Measurements from ENCODE around the gene VRTN.
"Not testable (repeated sequence)": the region's sequence is repeated elsewhere in the genome, so short reads cannot be mapped to it uniquely, and the experiment has no call there.

Gene VRTN

GRCh38 chr14:74348241-74348734, at the start of gene VRTN:
VRTN (plus strand) TSS chr14:74348471; CDS start chr14:74356784, 8,313 bp downstream.
- ATAC-seq, result no peak
- no peak for DNase-seq

GRCh38 chr14:74299061-74299545, 49.2 kb upstream of the VRTN start:
- DNase-seq, result no peak
- ATAC-seq, result no peak

DNA sequence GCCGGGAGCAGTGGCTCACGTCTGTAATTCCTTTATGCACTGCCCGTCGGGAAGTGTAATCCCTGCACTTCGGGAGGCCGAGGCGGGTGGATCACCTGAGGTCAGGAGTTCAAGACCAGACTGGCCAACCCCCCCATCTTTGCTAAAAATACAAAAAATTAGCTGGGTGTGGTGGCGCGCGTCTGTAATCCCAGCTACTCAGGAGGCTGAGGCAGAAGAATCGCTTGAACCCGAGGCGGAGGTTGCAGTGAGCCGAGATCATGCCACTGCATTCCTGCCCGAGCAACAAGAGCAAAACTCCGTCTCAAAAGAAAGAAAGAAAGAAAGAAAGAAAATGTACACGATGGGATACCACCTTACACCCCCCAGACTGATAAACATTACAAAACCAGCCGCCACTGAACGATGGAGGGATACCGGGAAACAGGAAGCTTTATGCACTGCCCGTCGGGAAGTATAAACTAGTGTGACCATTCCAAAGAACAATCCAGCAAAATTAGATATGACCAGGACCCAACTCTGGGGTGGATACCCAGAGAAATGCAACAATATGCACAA, 46.6 kb upstream of the VRTN start:
- DNase-seq (no peak), ATAC-seq (no peak)

DNA sequence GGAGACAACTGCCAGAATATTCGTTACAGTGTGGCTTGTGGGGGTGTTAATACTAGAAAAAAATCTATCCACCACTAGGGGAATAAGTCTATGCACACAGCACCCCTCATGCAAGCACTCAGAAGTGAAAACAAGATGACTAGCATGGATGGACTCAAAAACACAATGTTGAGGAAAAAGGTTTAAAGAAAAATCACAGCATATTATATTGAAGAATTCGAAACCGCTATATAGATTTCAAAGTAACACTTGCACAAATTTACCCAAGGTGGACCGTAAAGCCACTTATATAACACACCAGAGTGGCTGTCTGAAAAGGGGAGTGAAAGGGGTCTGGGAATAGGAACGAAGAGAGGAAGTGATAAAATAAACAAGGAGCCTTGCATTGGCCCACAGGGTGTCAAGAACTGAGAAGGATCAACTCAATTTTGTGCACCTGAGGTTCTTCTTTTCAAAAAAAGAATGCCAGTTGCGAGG, 46.1 kb upstream of the VRTN start:
- ATAC-seq, result peak; percentile 56
- DNase-seq, result peak; percentile 11

DNA sequence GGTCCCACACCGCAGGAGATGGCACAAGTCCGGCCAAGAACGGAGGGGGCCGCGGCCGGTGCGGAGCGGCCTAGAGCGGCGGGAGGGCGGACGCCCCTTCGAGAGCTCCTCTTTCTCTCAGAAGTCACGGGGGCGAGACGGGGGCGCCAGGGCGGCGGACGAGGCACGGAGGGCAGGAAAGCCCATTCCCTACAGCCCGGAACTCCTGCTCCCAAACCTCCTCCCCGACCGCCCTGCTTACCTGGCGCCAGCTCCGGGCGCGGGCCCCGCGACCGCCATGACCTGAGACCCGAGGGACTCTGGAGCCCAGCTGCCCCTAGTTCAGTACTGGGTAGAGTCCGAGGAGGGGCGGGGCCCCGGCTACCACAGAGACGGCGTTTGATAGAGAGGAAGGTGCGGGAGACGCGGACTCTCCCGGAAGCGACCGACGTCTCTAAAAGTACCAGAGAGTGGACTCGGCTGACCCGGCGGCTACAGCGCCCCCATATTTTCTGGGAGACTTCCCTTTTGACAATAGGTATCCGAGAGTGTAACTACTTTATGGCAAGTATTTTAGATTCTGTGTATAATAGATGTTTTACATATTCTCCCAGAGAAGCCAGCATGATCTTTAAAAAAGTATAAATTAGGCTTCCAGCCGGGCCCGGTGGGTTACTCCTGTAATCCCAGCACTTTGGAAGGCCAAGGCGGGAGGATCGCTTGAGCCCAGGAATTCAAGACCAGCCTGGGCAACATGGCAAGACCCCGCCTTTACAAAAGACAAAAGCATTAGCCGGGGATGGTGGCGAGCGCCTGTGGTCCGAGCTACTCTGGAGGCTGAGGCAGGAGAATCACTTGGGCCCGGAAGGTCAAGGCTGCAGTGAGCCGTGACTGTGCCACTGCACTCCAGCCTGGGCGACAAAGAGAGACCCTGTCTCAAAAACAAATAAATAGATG, 45.4 kb upstream of the VRTN start, which contains the start of gene ABCD4:
Gene ABCD4 (minus strand): TSS at position 301 of the 936 bp plus-strand sequence. CDS start 22 bp downstream, at position 279.
- DNase-seq, result peak; percentile 94

GRCh38 chr14:74308695-74309094, 39.6 kb upstream of the VRTN start:
- ATAC-seq, result no peak
- DNase-seq, result no peak

More for the DNA sequence above, 45.4 kb upstream of the VRTN start, which contains the start of gene ABCD4:
- peak; percentile 99 for ATAC-seq

DNA sequence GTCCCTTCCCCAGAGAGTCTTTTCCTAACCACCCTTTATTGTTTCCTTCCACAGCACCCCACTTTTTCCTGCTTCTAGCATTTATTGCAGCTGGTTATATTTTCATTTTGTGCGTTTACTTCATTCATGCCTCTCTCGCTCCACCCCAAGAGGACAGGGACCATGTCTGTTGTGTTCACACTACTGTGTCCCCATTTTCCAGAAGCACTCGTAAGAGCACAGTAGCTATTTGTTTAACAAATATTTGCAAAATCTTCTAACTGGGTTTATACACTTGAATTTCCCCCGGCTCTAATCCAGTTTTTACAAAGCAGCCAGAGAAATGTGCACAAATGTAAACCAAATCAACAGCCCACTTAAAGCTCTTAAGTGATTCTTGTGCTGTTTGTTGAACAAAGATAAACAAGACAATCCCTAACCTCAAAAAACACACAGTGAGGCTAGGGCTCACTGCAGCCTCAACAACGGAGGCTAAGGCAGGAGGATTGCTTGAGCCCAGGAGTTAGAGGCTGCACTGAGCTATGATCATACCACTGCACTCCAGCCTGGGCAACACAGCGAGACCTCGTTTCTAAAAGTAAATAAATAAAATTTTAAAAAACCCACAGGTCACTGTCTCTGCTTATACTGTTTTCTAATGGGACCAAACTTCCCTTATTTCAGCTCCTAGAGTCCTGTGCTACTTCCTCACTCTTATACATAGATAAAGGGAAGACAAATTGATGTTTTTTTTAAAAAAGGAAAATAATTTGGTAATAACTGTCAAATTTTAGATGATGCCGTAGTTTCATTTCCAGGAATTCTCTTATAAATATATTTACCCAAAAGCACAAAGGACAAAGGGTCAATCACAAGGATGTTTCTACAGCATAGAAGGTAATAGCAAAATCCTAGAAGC, 38.9 kb upstream of the VRTN start:
- DNase-seq (no peak), ATAC-seq (no peak)

GRCh38 chr14:74312161-74312560, 36.1 kb upstream of the VRTN start:
- no peak for ATAC-seq
- no peak for DNase-seq

- DNase-seq (no peak), ATAC-seq (no peak)
Measured at GRCh38 chr14:74313601-74314000, 34.7 kb upstream of the VRTN start.

DNA sequence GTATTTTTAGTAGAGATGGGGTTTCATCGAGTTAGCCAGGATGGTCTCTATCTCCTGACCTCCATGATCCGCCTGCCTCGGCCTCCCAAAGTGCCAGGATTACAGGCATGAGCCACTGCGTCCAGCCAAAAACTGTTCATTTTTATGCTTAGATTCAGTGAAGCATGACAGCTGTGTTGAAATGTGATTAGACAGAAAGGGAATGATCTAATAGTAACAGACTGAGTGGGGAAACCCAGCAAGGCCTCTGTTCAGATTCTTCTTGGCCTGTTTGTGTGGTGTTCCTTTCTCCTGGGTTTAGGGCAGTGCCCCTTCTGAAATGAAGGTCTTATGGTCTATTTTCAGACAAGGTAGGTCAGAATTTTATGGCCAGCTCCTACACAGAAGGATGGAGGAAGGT, 33.7 kb upstream of the VRTN start:
- ATAC-seq (no peak), DNase-seq (no peak)

DNA sequence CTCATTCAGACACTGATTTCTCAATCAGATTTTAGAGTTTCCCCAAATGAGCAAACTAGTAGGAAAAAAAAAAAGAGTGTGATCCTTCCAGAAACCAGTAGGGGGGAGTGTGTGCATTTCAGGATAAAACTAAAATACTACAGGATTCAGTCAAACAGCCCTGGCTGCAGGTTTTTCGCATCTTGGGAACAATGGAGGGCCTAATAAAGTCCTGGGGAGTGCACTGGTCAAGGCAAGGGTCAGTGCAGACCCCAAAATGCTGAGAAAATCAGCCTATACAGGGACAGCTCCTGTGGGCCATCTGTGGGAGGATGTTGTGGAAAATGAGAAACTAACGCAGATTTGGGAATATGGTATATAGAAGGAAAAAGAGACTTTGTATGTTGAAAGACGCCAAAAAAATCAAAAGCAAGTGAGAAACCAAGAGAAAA, 23.3 kb upstream of the VRTN start:
- DNase-seq, result no peak

DNA sequence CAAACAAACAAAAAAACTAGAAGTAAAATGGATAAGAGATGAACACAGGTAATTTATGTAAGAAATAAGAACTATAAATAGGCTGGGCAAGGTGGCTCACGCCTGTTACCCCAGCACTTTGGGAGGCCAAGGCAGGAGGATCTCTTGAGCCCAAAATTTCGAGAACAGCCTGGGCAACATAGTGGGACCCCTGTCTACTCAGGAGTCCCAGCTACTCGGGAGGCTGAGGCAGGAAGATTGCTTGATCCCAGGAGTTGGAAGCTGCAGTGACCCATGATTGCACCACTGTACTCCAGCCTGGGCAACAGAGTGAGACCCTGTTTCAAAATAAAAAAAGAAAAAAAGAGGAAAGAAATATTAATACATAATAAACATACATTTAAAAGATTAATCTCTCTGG, 22.8 kb upstream of the VRTN start:
- ATAC-seq, result no peak

More for the DNA sequence above, 23.3 kb upstream of the VRTN start:
- ATAC-seq, result no peak

GRCh38 chr14:74326369-74327152, 21.7 kb upstream of the VRTN start:
- no peak for ATAC-seq
- no peak for DNase-seq

More for the DNA sequence above, 22.8 kb upstream of the VRTN start:
- DNase-seq, result no peak

- not testable (repeated sequence) for DNase-seq, ATAC-seq
Measured at GRCh38 chr14:74329950-74330552, 18.2 kb upstream of the VRTN start.

DNA sequence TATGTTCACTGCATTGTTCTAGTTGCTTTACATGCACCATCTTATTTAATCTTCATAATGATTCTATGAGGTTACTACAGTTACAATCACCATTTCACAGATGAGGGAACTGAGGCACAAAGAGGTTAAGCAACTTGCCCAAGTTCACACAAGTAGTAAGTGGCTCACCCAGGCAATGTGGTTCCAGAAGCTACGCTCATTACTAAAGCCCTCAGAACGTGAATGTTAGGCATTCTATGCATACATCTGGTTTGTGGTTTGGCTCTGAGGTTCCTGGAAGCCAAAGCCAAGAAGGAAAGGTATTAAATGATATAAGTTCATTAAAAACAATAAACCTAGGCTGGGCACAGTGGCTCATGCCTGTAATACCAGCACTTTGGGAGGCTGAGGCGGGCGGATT, 14.4 kb upstream of the VRTN start:
- DNase-seq (no peak), ATAC-seq (no peak)

GRCh38 chr14:74346341-74346740, 1.9 kb upstream of the VRTN start:
- DNase-seq (no peak), ATAC-seq (no peak)

DNA sequence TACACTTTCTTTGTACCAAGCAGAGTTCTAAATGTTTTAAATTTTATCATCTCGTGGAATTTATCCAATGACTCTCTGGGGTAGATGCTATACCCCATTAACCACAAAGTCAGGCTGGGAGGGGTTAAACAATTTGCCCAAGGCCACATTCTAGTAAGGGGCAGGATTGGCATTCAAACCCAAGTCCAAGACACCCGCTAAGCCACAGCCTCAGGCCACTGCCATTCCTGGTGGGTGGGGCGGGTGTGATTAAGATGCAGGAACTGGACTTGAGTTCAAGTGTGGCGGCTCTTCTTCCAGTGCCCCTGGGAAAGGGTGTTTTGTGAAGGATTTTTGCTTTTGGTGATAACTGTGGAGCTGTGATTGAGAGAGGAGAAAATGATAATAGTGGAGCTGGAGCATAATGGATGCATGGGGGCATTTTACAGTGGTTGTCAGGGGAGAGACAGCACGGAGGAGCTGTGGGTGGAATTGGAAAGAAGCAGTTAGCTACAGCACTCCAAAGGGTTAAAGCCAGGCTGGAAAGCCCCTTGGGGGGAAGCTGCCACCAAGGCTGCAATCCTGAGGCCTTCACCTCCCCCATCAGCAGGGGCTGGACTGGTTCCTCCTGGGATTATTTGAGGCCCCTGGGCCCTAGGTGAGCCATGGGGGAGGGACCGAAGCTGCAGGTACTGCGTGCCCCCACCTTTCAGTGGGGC, 1.0 kb upstream of the VRTN start:
- no peak for ATAC-seq
- no peak for DNase-seq

- DNase-seq, result no peak
- no peak for ATAC-seq
Measured at GRCh38 chr14:74347795-74348100, 523 bp upstream of the VRTN start.

GRCh38 chr14:74348735-74349463, 628 bp downstream of the VRTN start:
- no peak for ATAC-seq
- DNase-seq, result no peak
